ENCODE results near the gene PARS2.

- TF ChIP-seq EZH2phosphoT487 (IDR thresholded peaks at IDR 0.05; ENCODE audit: borderline replicate concordance, low read depth, low read length) (no peak), CTCF (conservative IDR thresholded peaks at IDR 0.05; ENCODE audit: low read length) (no peak)
Observed at GRCh38 chr1:54763816-54764132, 549 bp downstream of the PARS2 start.

Data from OCI-LY7 (cell line).